Left lung (tissue), 10 donors: ENCODE data around the gene PTCHD4. TPM values are rescaled to one million over a fixed set of nuclear protein-coding genes. Genes with fewer than 3 reads are reported as not detected.
"Not testable (repeated sequence)": the region's sequence is repeated elsewhere in the genome, so short reads cannot be mapped to it uniquely, and the experiment has no call there.

Experiments used
- ATAC-seq: fragments of 200-7000 bp; cut with Tn5 transposase; one replicate; pipeline ENCODE4 v1.9.1; 2020; ENCODE audit warnings: moderate library complexity
- DNase-seq, 4 donors: peaks; one replicate each; pipeline ENCODE4 v3.0.0-alpha.2; 2013 to 2020
- H3K27ac ChIP-seq, 2 donors: fragments of 200-600 bp; sonication (generic) in 1 of 2; one replicate each; pipeline versions ENCODE4 v1.5.0 to v1.8.0; 2020 to 2021
- H3K27me3 ChIP-seq, 2 donors: fragments of 200-600 bp; sonication (generic) in 1 of 2; one replicate each; pipeline versions ENCODE4 v1.5.0 to v1.8.0; 2020 to 2021
- H3K36me3 ChIP-seq, 2 donors: fragments of 200-600 bp; sonication (generic) in 1 of 2; one replicate each; pipeline versions ENCODE4 v1.5.0 to v1.8.0; 2020 to 2021
- H3K4me1 ChIP-seq, 2 donors: fragments of 200-600 bp; one replicate each; pipeline ENCODE4 v1.8.0; 2021
- H3K4me3 ChIP-seq, 2 donors: fragments of 200-600 bp; sonication (generic) in 1 of 2; one replicate each; pipeline versions ENCODE4 v1.5.0 to v1.8.0; 2020 to 2021; ENCODE audit warnings: mild to moderate bottlenecking in 1 of 2
- H3K9me3 ChIP-seq, 2 donors: fragments of 200-600 bp; sonication (generic) in 1 of 2; one replicate each; pipeline versions ENCODE4 v1.5.0 to v1.8.0; 2020 to 2021
- CTCF ChIP-seq, 2 donors: fragments of 200-600 bp; sonication (generic) in 1 of 2; IDR thresholded peaks; one replicate each; pipeline versions ENCODE4 v1.5.0 to v1.8.0; 2021; ENCODE audit warnings: antibody characterized with exemption in 2 of 2
- intact Hi-C, 2 donors: fragments of 100-400 bp; cut with DNase I; formaldehyde crosslinking; loops; one replicate each; pipeline versions ENCODE4 v1.11.2 to v1.14.2; 2022
- polyA plus RNA-seq, 6 donors: library from polyadenylated mRNA; unstranded; fragments of 120-200 nt; gene quantifications; one replicate each; pipeline ENCODE4 v1.2.1, GENCODE V29; 2013; ENCODE audit not compliant: insufficient read length in 6 of 6
- total RNA-seq, 2 donors: library from RNA; stranded (reverse); fragmentation: NEBNext Ultra II Directional; extraction: Animal tissue kit (Norgen Biotek cat#: 25700); gene quantifications; one replicate each; pipeline ENCODE4 v1.2.1, GENCODE V29; 2021
- donor health status: DM: no; HTN: yes; CAD: no.
- donor health status: DM: no; HTN: no; CAD: no.

The PTCHD4 gene
- total and polyA plus RNA-seq, 8 donors, result 0.27 to 5.0 (median 0.41) TPM

GRCh38 chr6:48111575-48111974 lies 578 bp upstream of the PTCHD4 start:
- no peaks in the 10 kb centered on the region for H3K36me3 ChIP-seq
- intact Hi-C loops, result no loop called here
- DNase-seq (no peak), ATAC-seq (no peak)
- no peak overlapping the region for H3K4me3 ChIP-seq
- no peak for TF ChIP-seq CTCF (IDR thresholded peaks at IDR 0.05)
- no peaks in the 10 kb centered on the region for H3K27me3 ChIP-seq
- no peaks in the 10 kb centered on the region for H3K9me3 ChIP-seq
- no peaks in the 10 kb centered on the region for H3K4me1 ChIP-seq
- H3K27ac ChIP-seq, result no peak overlapping the region

GRCh38 chr6:48110436-48111142 lies 408 bp downstream of the PTCHD4 start:
- Histone ChIP-seq H3K27ac (peak overlapping the region in 1 of 2 donors; percentile 22), H3K9me3 (no peaks in the 10 kb centered on the region), H3K4me3 (peak overlapping the region in 1 of 2 donors; percentile 2), H3K36me3 (no peaks in the 10 kb centered on the region), H3K4me1 (no peaks in the 10 kb centered on the region), H3K27me3 (no peaks in the 10 kb centered on the region)
- TF ChIP-seq CTCF (IDR thresholded peaks at IDR 0.05), result no peak
- ATAC-seq (peak; percentile 53), DNase-seq (no peak)
- intact Hi-C loops, result no loop called here

- Histone ChIP-seq H3K4me3 (peak overlapping the region; percentile 2 to 4), H3K9me3 (no peaks in the 10 kb centered on the region), H3K27me3 (no peaks in the 10 kb centered on the region), H3K36me3 (no peaks in the 10 kb centered on the region), H3K4me1 (no peaks in the 10 kb centered on the region), H3K27ac (no peak overlapping the region)
- ATAC-seq (peak; percentile 88), DNase-seq (peak in 2 of 4 donors; percentile 19 to 28)
- TF ChIP-seq CTCF (IDR thresholded peaks at IDR 0.05), result no peak
- intact Hi-C loops, result no loop called here
These were observed 1.1 kb downstream of the PTCHD4 start for GRCh38 chr6:48109944-48110343.

- H3K27me3 ChIP-seq, H3K4me3 ChIP-seq, H3K27ac ChIP-seq, H3K4me1 ChIP-seq, DNase-seq, intact Hi-C loops, H3K36me3 ChIP-seq, ATAC-seq, H3K9me3 ChIP-seq: not testable (repeated sequence)
These were observed 8.4 kb downstream of the PTCHD4 start for GRCh38 chr6:48102476-48103195.

GRCh38 chr6:48101290-48101689 lies 9.7 kb downstream of the PTCHD4 start:
- intact Hi-C loops, result no loop called here
- H3K27ac ChIP-seq, result no peak overlapping the region
- H3K36me3 ChIP-seq, result no peaks in the 10 kb centered on the region
- ATAC-seq, result no peak
- no peak overlapping the region for H3K4me3 ChIP-seq
- no peaks in the 10 kb centered on the region for H3K4me1 ChIP-seq
- DNase-seq, result no peak
- no peaks in the 10 kb centered on the region for H3K9me3 ChIP-seq
- no peak for TF ChIP-seq CTCF (IDR thresholded peaks at IDR 0.05)
- H3K27me3 ChIP-seq, result no peaks in the 10 kb centered on the region
